Breast epithelium (tissue), 3 donors: ENCODE results near the gene TBC1D32.

ENCODE experiments used
- CTCF ChIP-seq, 3 donors: fragments of 450-650 bp; IDR thresholded peaks; one replicate each; pipeline ENCODE4 v1.5.1; 2016 to 2017; ENCODE audit warnings: antibody characterized with exemption in 3 of 3, mild to moderate bottlenecking in 3 of 3, moderate library complexity in 3 of 3
- POLR2A ChIP-seq: fragments of 450-650 bp; IDR thresholded peaks from one replicate; pipeline ENCODE4 v1.6.1; 2016; ENCODE audit warnings: antibody characterized with exemption, mild to moderate bottlenecking, moderate library complexity
- POLR2AphosphoS5 ChIP-seq, 3 donors: sonication (generic); formaldehyde crosslinking; IDR thresholded peaks; one replicate each; pipeline ENCODE4 v1.6.1; 2017; ENCODE audit warnings: antibody characterized with exemption in 3 of 3

GRCh38 chr6:121305957-121306607 lies 28.2 kb downstream of the TBC1D32 start:
- no peak for TF ChIP-seq POLR2A
- peak in 2 of 3 donors; percentile 29 to 31 for TF ChIP-seq CTCF (IDR thresholded peaks at IDR 0.05)
- no peak for TF ChIP-seq POLR2AphosphoS5 (IDR thresholded peaks at IDR 0.05)
